ENCODE data around the gene BCAS3.

GRCh38 chr17:61410141-61411010, 732.7 kb downstream of the BCAS3 start:
- TF ChIP-seq EGR1 (IDR thresholded peaks at IDR 0.05) (no peak), REST (IDR thresholded peaks at IDR 0.05; ENCODE audit: low read depth) (no peak), TEAD4 (IDR thresholded peaks at IDR 0.05) (no peak), CREB1 (IDR thresholded peaks at IDR 0.05; ENCODE audit: low read depth) (no peak), YY1 (IDR thresholded peaks at IDR 0.05; ENCODE audit: low read depth) (no peak), TAF1 (IDR thresholded peaks at IDR 0.05; ENCODE audit: low read depth) (no peak), CEBPB (IDR thresholded peaks at IDR 0.05) (no peak), EP300 (IDR thresholded peaks at IDR 0.05; ENCODE audit: borderline replicate concordance) (no peak), TCF12 (IDR thresholded peaks at IDR 0.05; ENCODE audit: low read depth) (no peak), MAX (IDR thresholded peaks at IDR 0.05) (no peak), NFIC (IDR thresholded peaks at IDR 0.05) (no peak), ZBTB7A (IDR thresholded peaks at IDR 0.05; ENCODE audit: low read depth) (peak; percentile 16; the same call in 1 of the 2 replicates)

Measured in Ishikawa (cell line).